GM12878 (cell line): Measurements from ENCODE around the gene PAN3. TPM values are rescaled to one million over a fixed set of nuclear protein-coding genes. Genes with fewer than 3 reads are reported as not detected.

Source experiments
- ATAC-seq: fragments of 200-7000 bp; cut with Tn5 transposase; 3 replicates; pipeline ENCODE4 v1.9.1; 2020; ENCODE audit warnings: mild to moderate bottlenecking, moderate library complexity
- BruUV-seq: library from RNA; stranded (reverse); fragments of 400-500 nt; replicated peaks from 2 replicates; lab custom pipeline; 2021; lab: Mats Ljungman, UMichigan
- CTCF ChIA-PET: fragments of 300-600 bp; sonication (Branson Sonifier 250); formaldehyde crosslinking; extraction: SDS; loops from one replicate; lab custom pipeline; 2021; ENCODE audit warnings: inconsistent platforms; lab: Yijun Ruan, JAX
- POLR2A ChIA-PET: fragments of 350-600 bp; formaldehyde crosslinking; extraction: SDS; loops from one replicate; lab custom pipeline; 2021; ENCODE audit warnings: inconsistent platforms; lab: Charles Lee
- RAD21 ChIA-PET: fragments of 300-600 bp; sonication (Branson Sonifier 250); formaldehyde crosslinking; loops from one replicate; lab custom pipeline; 2023; ENCODE audit warnings: antibody characterized with exemption; ENCODE audit not compliant: unreplicated experiment; lab: Charles Lee
- SMC1A ChIA-PET: fragments of 300-600 bp; sonication (Branson Sonifier 250); formaldehyde crosslinking; loops from one replicate; lab custom pipeline; 2023; ENCODE audit not compliant: unreplicated experiment, uncharacterized antibody; lab: Charles Lee
- DNase-seq: peaks from one replicate; pipeline ENCODE4 v3.0.0-alpha.2; 2011; ENCODE audit warnings: low read depth, low spot score
- FAIRE-seq: peaks from 3 replicates; lab custom pipeline; 2011; peaks lifted over from hg19 to GRCh38; lab: Jason Lieb, UNC
- H2AFZ ChIP-seq: 2 replicates; pipeline ENCODE4 v1.6.0; 2011; ENCODE audit warnings: low read depth, low read length, control low read depth; ENCODE audit not compliant: control insufficient read depth
- H3K27ac ChIP-seq: 2 replicates; pipeline ENCODE4 v1.5.1; 2011; ENCODE audit warnings: control low read depth; ENCODE audit not compliant: control insufficient read depth, insufficient read depth
- H3K27me3 ChIP-seq, 2 experiments: replicated peaks in 1 of 2; 2 replicates each; pipeline versions ENCODE4 v1.6.0 to v1.6.1; 2011; ENCODE audit warnings: low read length in 1 of 2; ENCODE audit not compliant: control insufficient read depth in 2 of 2, insufficient read depth in 2 of 2
- H3K36me3 ChIP-seq, 2 experiments: 2 replicates each; pipeline ENCODE4 v1.5.1; 2011; ENCODE audit warnings: low read length in 1 of 2; ENCODE audit not compliant: control insufficient read depth in 2 of 2, insufficient read depth in 2 of 2
- H3K4me1 ChIP-seq: 2 replicates; pipeline ENCODE4 v1.6.1; 2011; ENCODE audit warnings: mild to moderate bottlenecking, low read length, moderate library complexity, mixed read lengths; ENCODE audit not compliant: control insufficient read depth, insufficient read depth
- H3K4me2 ChIP-seq: 2 replicates; pipeline ENCODE4 v1.6.0; 2011; ENCODE audit warnings: control low read depth; ENCODE audit not compliant: control insufficient read depth, insufficient read depth
- H3K4me3 ChIP-seq: fragments of 200-600 bp; sonication (generic); 2 replicates; pipeline ENCODE4 v1.5.1; 2016
- H3K79me2 ChIP-seq: 2 replicates; pipeline ENCODE4 v1.6.0; 2011; ENCODE audit warnings: low read length; ENCODE audit not compliant: control insufficient read depth, insufficient read depth
- H3K9ac ChIP-seq: 2 replicates; pipeline ENCODE4 v1.8.0; 2011; ENCODE audit warnings: low read length, control low read depth, mixed read lengths; ENCODE audit not compliant: control insufficient read depth, insufficient read depth
- H3K9me3 ChIP-seq: replicated peaks from 3 replicates; pipeline ENCODE4 v1.5.1; 2011; ENCODE audit warnings: mild to moderate bottlenecking, low read length; ENCODE audit not compliant: control insufficient read depth, insufficient read depth
- H4K20me1 ChIP-seq: 2 replicates; pipeline ENCODE4 v1.6.0; 2011; ENCODE audit not compliant: control insufficient read depth, insufficient read depth
- BHLHE40 ChIP-seq, 2 experiments: fragments of 450-650 bp in 1 of 2; IDR thresholded peaks; 2 replicates each; pipeline ENCODE4 v1.6.1; 2011 to 2017; ENCODE audit warnings: low read depth in 2 of 2, borderline replicate concordance in 1 of 2, improper control_type of control experiment in 1 of 2, low read length in 1 of 2, mild to moderate bottlenecking in 1 of 2
- CBX5 ChIP-seq: sonication (generic); IDR thresholded peaks from 2 replicates; pipeline ENCODE4 v1.6.1; 2016; ENCODE audit warnings: low read depth, moderate library complexity, mild to moderate bottlenecking, inconsistent platforms
- E2F4 ChIP-seq: IDR thresholded peaks from 2 replicates; pipeline ENCODE4 v1.6.1; 2012; ENCODE audit warnings: low read depth, low read length, improper control_type of control experiment
- ELK1 ChIP-seq: IDR thresholded peaks from 2 replicates; pipeline ENCODE4 v1.6.1; 2012; ENCODE audit warnings: low read depth, low read length, improper control_type of control experiment
- FOS ChIP-seq: IDR thresholded peaks from 3 replicates; pipeline ENCODE4 v1.6.1; 2011; ENCODE audit warnings: borderline replicate concordance; ENCODE audit not compliant: insufficient read length; ENCODE audit errors: extremely low read depth
- IRF5 ChIP-seq: fragments of 450-650 bp; IDR thresholded peaks from 2 replicates; pipeline ENCODE4 v1.6.1; 2017; ENCODE audit warnings: borderline replicate concordance
- KDM1A ChIP-seq: fragments of 200-600 bp; sonication (generic); IDR thresholded peaks from 2 replicates; pipeline ENCODE4 v1.6.1; 2016; ENCODE audit warnings: borderline replicate concordance
- MYC ChIP-seq: IDR thresholded peaks from 2 replicates; pipeline ENCODE4 v1.6.1; 2011; ENCODE audit warnings: mild to moderate bottlenecking, low read length, moderate library complexity, inconsistent platforms; ENCODE audit not compliant: insufficient read depth, insufficient replicate concordance, insufficient read length, severe bottlenecking
- POLR2AphosphoS5 ChIP-seq: IDR thresholded peaks from 2 replicates; pipeline ENCODE4 v1.6.1; 2011; ENCODE audit warnings: mild to moderate bottlenecking, low read length, inconsistent platforms
- POU2F2 ChIP-seq: IDR thresholded peaks from 3 replicates; pipeline ENCODE4 v1.6.1; 2011; ENCODE audit warnings: low read depth, mild to moderate bottlenecking, low read length, borderline replicate concordance
- RELB ChIP-seq: fragments of 450-650 bp; IDR thresholded peaks from 2 replicates; pipeline ENCODE4 v1.6.1; 2017; ENCODE audit warnings: low read depth, mild to moderate bottlenecking, moderate library complexity
- RUNX3 ChIP-seq: IDR thresholded peaks from 2 replicates; pipeline ENCODE4 v1.6.1; 2012; ENCODE audit warnings: low read length, inconsistent platforms
- SKIL ChIP-seq: fragments of 450-650 bp; IDR thresholded peaks from 2 replicates; pipeline ENCODE4 v1.6.1; 2017; ENCODE audit warnings: mild to moderate bottlenecking, low read depth, inconsistent platforms; ENCODE audit not compliant: poor library complexity, severe bottlenecking
- SMAD1 ChIP-seq: fragments of 450-650 bp; IDR thresholded peaks from 2 replicates; pipeline ENCODE4 v1.6.1; 2018; ENCODE audit warnings: mild to moderate bottlenecking, low read depth; ENCODE audit not compliant: partially characterized antibody
- SREBF2 ChIP-seq: IDR thresholded peaks from 2 replicates; pipeline ENCODE4 v1.6.1; 2012; ENCODE audit warnings: mild to moderate bottlenecking, low read length
- TAF1 ChIP-seq: IDR thresholded peaks from 2 replicates; pipeline ENCODE4 v1.6.1; 2011; ENCODE audit warnings: mild to moderate bottlenecking, low read depth, low read length, borderline replicate concordance
- WGBS: methylation state at CpG from one replicate; pipeline ENCODE4 v1.1.6; 2016; ENCODE audit warnings: low lambda C conversion rate; ENCODE audit not compliant: insufficient replicate concordance, insufficient coverage; ENCODE audit errors: missing lambda C conversion rate; 5-methylcytosine and 5-hydroxymethylcytosine counted together
- in situ Hi-C: fragments of 300-500 bp; cut with MboI; formaldehyde crosslinking; loops from 9 replicates; pipeline ENCODE4 v1.14.3; 2018; ENCODE audit warnings: mixed read lengths
- intact Hi-C: fragments of 100-400 bp; cut with micrococcal nuclease; formaldehyde crosslinking; loops from one replicate; pipeline ENCODE4 v1.14.2; 2022; ENCODE audit not compliant: unreplicated experiment
- polyA plus RNA-seq, 11 experiments: library from polyadenylated mRNA; depleted of rRNA in 4 of 11; unstranded in 6 of 11; stranded (reverse) in 5 of 11; fragments of >200 nt; fragmentation: Nextera tagmentation in 4 of 11; fragmentation: Illumina TruSeq in 1 of 11; extraction: Ambion mirVana in 4 of 11; extraction: Trizol in 1 of 11; gene quantifications; 1 replicate in 1 of 11; 2 replicates in 10 of 11; pipeline versions ENCODE4 v1.2.1 to v1.2.3, GENCODE V29; 2011 to 2016; ENCODE audit warnings: inconsistent platforms in 2 of 11, missing spikeins in 2 of 11, low read depth in 1 of 11
- total RNA-seq, 4 experiments: library from RNA; depleted of rRNA in 3 of 4; stranded (reverse); fragments of >200 nt in 3 of 4; fragmentation: Illumina TruSeq in 1 of 4; extraction: Trizol in 1 of 4; gene quantifications; 2 replicates each; pipeline versions ENCODE4 v1.2.1 to v1.2.3, GENCODE V29; 2013 to 2021

PAN3 gene
- total and polyA plus RNA-seq, 10 of the 15 experiments (the other 5 are each of a cell fraction or from before 2014, with no cell fraction given) = 13.0 to 33.3 (median 19.9) TPM

GRCh38 chr13:28166257-28166656 is 27.9 kb downstream of the PAN3 start (continued):
- TF ChIP-seq SKIL (no peak), RUNX3 (no peak), MYC (no peak), SMAD1 (no peak), FOS (no peak)
- TF ChIP-seq, all 136 proteins: peak for 0

- TSS peak; percentile 29 for BruUV-seq
- Histone ChIP-seq H3K36me3 (peaks cover 0 to 10% of the 10 kb centered on the region in 2 experiments; a peak in 1 of 4 replicates), H4K20me1 (no peaks in the 10 kb centered on the region), H3K27me3 (no peaks in the 10 kb centered on the region), H2AFZ (no peak overlapping the region), H3K79me2 (peaks cover 21% of the 10 kb centered on the region), H3K9me3 (no peaks in the 10 kb centered on the region), H3K4me3 (no peak overlapping the region), H3K27ac (no peak overlapping the region), H3K9ac (no peak overlapping the region), H3K4me2 (no peak overlapping the region), H3K4me1 (no peaks in the 10 kb centered on the region)
- SMC1A ChIA-PET = no interaction called here
- RAD21 ChIA-PET = no interaction called here
- POLR2A ChIA-PET = no interaction called here
- in situ Hi-C loops (no loop called here), intact Hi-C loops (no loop called here)
- WGBS = 99% methylated on average over 5 of the region's 5 CpGs
- FAIRE-seq (no peak), DNase-seq (no peak), ATAC-seq (no peak)
- CTCF ChIA-PET = no interaction called here
- no peak for TF ChIP-seq ELK1
- no peak for TF ChIP-seq E2F4
- no peak for TF ChIP-seq POLR2AphosphoS5
- no peak for TF ChIP-seq KDM1A
- no peak for TF ChIP-seq IRF5
- TF ChIP-seq RELB = no peak
- no peak for TF ChIP-seq SREBF2
- no peak for TF ChIP-seq TAF1
- TF ChIP-seq BHLHE40 (IDR thresholded peaks at IDR 0.05; ENCODE audit: borderline replicate concordance in 1 of 2, low read depth in 2 of 2, low read length in 1 of 2) = no peak
- TF ChIP-seq POU2F2 = no peak
- TF ChIP-seq CBX5 = no peak
These were observed 32.9 kb downstream of the PAN3 start for GRCh38 chr13:28171266-28171665.
